ENCODE results near the gene SERPINB1. TPM values are rescaled to one million over a fixed set of nuclear protein-coding genes. Genes with fewer than 3 reads are reported as not detected.
"Not testable (repeated sequence)": the region's sequence is repeated elsewhere in the genome, so short reads cannot be mapped to it uniquely, and the experiment has no call there.

The SERPINB1 gene
- total RNA-seq, 1 experiment from 2014 or later = 133 TPM

- Histone ChIP-seq H3K9ac (ENCODE audit: low read length) (no peak overlapping the region), H3K4me2 (ENCODE audit: low read length) (no peak overlapping the region), H3F3A (ENCODE audit: low read length, unreplicated experiment) (no peaks in the 10 kb centered on the region), H3K79me2 (ENCODE audit: low read length) (no peaks in the 10 kb centered on the region), H3K36me3 (ENCODE audit: low read depth, low read length) (no peaks in the 10 kb centered on the region), H4K20me1 (ENCODE audit: low read length) (no peaks in the 10 kb centered on the region), H3K9me3 (ENCODE audit: low read length) (no peaks in the 10 kb centered on the region), H3K4me1 (ENCODE audit: insufficient read depth, low read length) (peaks cover 18% of the 10 kb centered on the region), H3K27me3 (ENCODE audit: low read length) (no peaks in the 10 kb centered on the region), H3K9me2 (replicated peaks; ENCODE audit: low read length) (no peaks in the 10 kb centered on the region), H3K4me3 (ENCODE audit: low read length) (no peak overlapping the region), H2AFZ (ENCODE audit: low read length) (0 out of 2 replicates have a peak overlapping the region, but pooled peaks have one; percentile 37), H3K27ac (ENCODE audit: low read length) (no peak overlapping the region)
- no TSS peak for BruUV-seq (replicated peaks)
- ChIA-PET POLR2A (ENCODE audit: unreplicated experiment) (no interaction called here), CTCF (no interaction called here)
- no peak for TF ChIP-seq EZH2phosphoT487 (IDR thresholded peaks at IDR 0.05; ENCODE audit: borderline replicate concordance, low read length)
- DNase-seq (no peak), ATAC-seq (no peak)
- intact Hi-C loops (cut with micrococcal nuclease) = no loop called here
Measured at GRCh38 chr6:2881423-2881822, 39.8 kb upstream of the SERPINB1 start.

- ATAC-seq; H4K20me1 ChIP-seq (ENCODE audit: low read length); H3K79me2 ChIP-seq (ENCODE audit: low read length); H3K27ac ChIP-seq (ENCODE audit: low read length); CTCF ChIA-PET; H3K27me3 ChIP-seq (ENCODE audit: low read length); H2AFZ ChIP-seq (ENCODE audit: low read length); DNase-seq; H3K9me3 ChIP-seq (ENCODE audit: low read length); H3K9ac ChIP-seq (ENCODE audit: low read length); intact Hi-C loops (cut with micrococcal nuclease); H3F3A ChIP-seq (ENCODE audit: low read length, unreplicated experiment); H3K36me3 ChIP-seq (ENCODE audit: low read depth, low read length); H3K4me3 ChIP-seq (ENCODE audit: low read length); H3K9me2 ChIP-seq (replicated peaks; ENCODE audit: low read length); POLR2A ChIA-PET (ENCODE audit: unreplicated experiment); H3K4me2 ChIP-seq (ENCODE audit: low read length); BruUV-seq (replicated peaks): not testable (repeated sequence)
- peaks cover 21% of the 10 kb centered on the region for H3K4me1 ChIP-seq (ENCODE audit: insufficient read depth, low read length)
Measured at GRCh38 chr6:2880156-2880555, 38.5 kb upstream of the SERPINB1 start.

GRCh38 chr6:2877960-2878359, 36.3 kb upstream of the SERPINB1 start:
- intact Hi-C loops (cut with micrococcal nuclease) = no loop called here
- H3K4me2 ChIP-seq (ENCODE audit: low read length) = peak overlapping the region; percentile 33; the same call in 1 of the 2 replicates
- no peaks in the 10 kb centered on the region for H3K27me3 ChIP-seq (ENCODE audit: low read length)
- H3K27ac ChIP-seq (ENCODE audit: low read length) = peak overlapping the region; percentile 84
- no peaks in the 10 kb centered on the region for H3F3A ChIP-seq (ENCODE audit: low read length, unreplicated experiment)
- CTCF ChIA-PET = no interaction called here
- H3K36me3 ChIP-seq (ENCODE audit: low read depth, low read length) = no peaks in the 10 kb centered on the region
- POLR2A ChIA-PET (ENCODE audit: unreplicated experiment) = no interaction called here
- no peaks in the 10 kb centered on the region for H3K9me2 ChIP-seq (replicated peaks; ENCODE audit: low read length)
- no peak overlapping the region for H3K4me3 ChIP-seq (ENCODE audit: low read length)
- BruUV-seq (replicated peaks) = no TSS peak
- no peak overlapping the region for H2AFZ ChIP-seq (ENCODE audit: low read length)
- DNase-seq (peak; percentile 11), ATAC-seq (no peak)
- H3K9me3 ChIP-seq (ENCODE audit: low read length) = no peaks in the 10 kb centered on the region
- H3K4me1 ChIP-seq (ENCODE audit: insufficient read depth, low read length) = peaks cover 21% of the 10 kb centered on the region
- H3K79me2 ChIP-seq (ENCODE audit: low read length) = no peaks in the 10 kb centered on the region
- H4K20me1 ChIP-seq (ENCODE audit: low read length) = no peaks in the 10 kb centered on the region
- peak overlapping the region; percentile 37; the same call in 1 of the 2 replicates for H3K9ac ChIP-seq (ENCODE audit: low read length)
- TF ChIP-seq EZH2 (IDR thresholded peaks at IDR 0.05; ENCODE audit: low read length, unreplicated experiment) = no peak
- no peak for TF ChIP-seq EZH2phosphoT487 (IDR thresholded peaks at IDR 0.05; ENCODE audit: borderline replicate concordance, low read length)
- no peak for TF ChIP-seq CTCF (conservative IDR thresholded peaks at IDR 0.05; ENCODE audit: low read depth, low read length)

Measured in PC-3 (cell line).